HG02571 (cell line): Measurements from ENCODE around the gene ASS1.
"Not testable (repeated sequence)": the region's sequence is repeated elsewhere in the genome, so short reads cannot be mapped to it uniquely, and the experiment has no call there.

ENCODE experiments used
- ATAC-seq: cut with Tn5 transposase; IDR thresholded peaks from one replicate; pipeline ENCODE4 v1.9.1; 2021; ENCODE audit warnings: mild to moderate bottlenecking, moderate library complexity; ENCODE audit not compliant: unreplicated experiment

ASS1 gene

GRCh38 chr9:130444565-130445221, at the start of gene ASS1:
ASS1 (plus strand) TSS chr9:130444961; CDS start chr9:130452229, 7,268 bp downstream.
- no peak for ATAC-seq

- no peak for ATAC-seq
Observed at GRCh38 chr9:130395810-130396435, 48.8 kb upstream of the ASS1 start.

DNA sequence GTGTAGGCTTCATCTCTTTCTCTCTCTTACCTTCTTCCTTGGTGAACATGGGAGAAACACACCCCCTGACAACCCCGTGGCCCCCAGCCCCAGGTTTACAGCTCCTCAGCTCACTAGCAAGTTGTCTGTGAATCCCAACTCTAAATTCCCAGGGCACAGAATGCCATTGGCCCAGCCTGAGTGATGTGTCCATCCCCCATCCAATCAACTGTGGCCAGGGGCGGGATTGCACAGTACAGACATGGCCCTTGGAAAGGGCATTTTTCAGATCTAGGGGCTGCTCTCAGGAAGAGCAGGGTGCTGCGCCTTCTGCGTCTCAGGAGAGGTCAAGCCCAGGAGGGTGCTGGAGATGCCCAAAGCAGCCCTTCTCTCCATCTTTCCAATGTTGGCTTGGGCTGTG, 48.2 kb upstream of the ASS1 start:
- ATAC-seq = no peak

DNA sequence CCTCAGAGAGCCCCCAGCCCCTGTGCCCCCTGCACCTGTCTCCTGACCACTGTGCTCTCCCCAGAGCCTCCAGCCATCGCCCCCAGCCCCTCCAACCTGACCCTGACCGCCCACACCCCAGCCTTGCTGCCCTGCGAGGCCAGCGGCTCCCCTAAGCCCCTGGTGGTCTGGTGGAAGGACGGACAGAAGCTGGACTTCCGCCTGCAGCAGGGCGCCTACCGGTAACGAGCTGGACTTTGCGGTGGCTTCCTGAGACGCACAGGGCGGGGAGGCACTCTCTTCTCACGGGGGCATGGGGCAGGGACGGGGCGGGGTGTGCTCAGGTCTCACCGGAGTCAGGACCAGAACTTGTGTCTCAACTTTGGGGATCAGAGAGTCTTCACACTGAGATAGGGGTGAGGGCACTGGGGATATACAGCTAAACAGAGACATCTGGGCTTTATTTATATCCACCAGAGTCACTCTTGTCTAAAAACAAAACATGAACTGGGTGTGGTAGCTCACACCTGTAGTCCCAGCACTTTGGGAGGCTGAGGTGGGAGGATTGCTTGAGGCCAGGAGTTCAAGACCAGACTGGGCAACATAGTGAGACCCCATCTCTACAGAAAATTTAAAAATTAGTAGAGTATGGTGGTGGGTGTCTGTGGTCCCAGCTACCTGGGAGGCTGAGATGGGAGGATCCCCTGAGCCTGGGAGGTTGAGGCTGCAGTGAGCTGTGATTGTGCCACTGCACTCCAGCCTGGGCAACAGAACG, 46.1 kb upstream of the ASS1 start:
- ATAC-seq = no peak

DNA sequence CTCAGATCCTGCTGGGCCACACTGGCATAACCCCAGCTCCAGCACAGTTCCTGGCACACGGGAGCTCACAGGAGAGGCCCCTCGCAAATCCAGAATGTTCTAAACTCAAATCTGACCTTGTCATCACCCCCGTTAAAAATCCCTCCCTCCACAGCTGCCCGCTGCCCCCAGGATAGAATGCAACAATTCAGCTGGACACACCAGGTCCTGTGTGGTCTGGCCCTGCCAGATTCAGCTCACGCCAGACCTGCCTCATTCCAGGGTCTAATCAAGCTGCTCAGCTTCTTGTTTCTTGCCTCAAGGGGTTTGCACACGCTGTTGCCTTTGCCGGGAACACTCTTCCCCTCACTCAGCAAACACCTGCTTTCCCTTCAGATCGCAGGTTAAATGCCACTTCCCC, 45.0 kb upstream of the ASS1 start:
- no peak for ATAC-seq

GRCh38 chr9:130400870-130401269, 43.9 kb upstream of the ASS1 start:
- no peak for ATAC-seq

DNA sequence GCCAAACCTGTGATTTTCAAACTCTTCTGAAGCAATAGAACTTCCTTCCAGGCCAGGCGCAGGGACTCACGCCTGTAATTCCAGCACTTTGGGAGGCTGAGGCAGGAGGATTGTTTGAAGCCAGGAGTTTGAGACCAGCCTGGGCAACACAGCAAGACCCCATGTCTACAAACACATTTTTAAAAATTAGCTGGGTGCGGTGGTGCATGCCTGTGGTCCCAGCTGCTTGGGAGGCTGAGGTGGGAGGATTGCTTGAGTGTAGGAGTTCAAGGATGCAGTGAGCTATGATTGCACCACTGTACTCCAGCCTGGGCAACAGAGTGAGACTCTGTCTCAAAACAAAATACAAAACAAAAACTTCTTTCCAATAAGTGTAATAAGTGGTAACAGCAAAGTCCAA, 43.0 kb upstream of the ASS1 start:
- not testable (repeated sequence) for ATAC-seq

DNA sequence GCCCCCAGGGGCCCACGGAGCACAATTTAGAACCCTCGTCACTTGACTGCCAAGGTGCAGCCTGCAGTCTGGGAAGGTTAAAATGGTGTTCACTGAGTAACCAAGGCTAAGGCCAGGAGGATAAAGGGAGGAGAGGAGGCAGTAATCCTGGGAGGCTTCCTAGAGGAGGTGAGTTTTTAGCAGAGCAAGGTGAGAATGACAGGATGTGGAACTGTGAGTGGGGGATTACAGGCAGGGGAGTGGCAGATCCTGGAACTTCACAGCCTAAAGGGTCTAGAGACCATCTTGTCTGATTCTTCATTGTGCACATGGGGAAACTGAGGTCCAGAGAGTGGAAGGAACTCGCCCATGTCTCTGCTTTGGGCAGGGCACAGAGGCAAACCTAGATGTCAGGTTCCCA, 42.5 kb upstream of the ASS1 start:
- ATAC-seq = no peak

DNA sequence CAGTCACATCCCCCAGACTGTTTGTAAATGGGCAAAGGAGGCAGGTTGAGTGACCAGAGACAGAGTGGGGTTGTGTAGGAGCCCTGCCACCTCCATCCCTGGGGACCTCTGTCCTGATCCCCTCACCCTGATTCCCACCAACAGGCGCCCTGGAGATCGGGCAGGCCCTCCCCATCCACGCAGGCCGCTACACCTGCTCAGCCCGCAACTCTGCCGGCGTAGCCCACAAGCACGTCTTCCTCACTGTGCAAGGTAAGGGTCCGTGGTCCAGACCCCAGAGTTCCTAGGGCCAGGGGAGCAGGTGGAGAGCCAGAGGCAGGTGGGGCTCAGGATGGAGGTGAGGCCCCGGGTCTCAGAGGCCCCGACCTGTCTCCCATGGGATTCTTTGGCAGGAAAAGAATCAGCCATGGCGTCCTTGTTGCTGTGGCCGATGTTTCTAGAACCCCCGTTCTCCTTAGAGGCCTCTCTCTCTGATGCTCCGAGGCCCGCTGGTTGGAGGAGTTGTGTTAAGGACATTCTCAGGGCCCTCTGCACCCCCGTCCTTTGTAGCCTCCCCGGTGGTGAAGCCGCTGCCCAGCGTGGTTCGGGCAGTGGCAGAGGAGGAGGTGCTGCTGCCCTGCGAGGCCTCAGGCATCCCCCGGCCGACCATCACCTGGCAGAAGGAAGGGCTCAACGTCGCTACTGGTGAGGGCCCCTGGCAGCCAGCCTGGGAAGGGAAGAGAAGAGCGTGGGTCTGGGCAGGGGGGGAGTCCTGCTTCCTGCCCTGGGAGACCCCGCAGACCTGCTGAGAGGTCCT, 41.9 kb upstream of the ASS1 start:
- ATAC-seq = no peak

- no peak for ATAC-seq
Observed at GRCh38 chr9:130405657-130406257, 39.0 kb upstream of the ASS1 start.

GRCh38 chr9:130406278-130406895, 38.4 kb upstream of the ASS1 start:
- no peak for ATAC-seq

DNA sequence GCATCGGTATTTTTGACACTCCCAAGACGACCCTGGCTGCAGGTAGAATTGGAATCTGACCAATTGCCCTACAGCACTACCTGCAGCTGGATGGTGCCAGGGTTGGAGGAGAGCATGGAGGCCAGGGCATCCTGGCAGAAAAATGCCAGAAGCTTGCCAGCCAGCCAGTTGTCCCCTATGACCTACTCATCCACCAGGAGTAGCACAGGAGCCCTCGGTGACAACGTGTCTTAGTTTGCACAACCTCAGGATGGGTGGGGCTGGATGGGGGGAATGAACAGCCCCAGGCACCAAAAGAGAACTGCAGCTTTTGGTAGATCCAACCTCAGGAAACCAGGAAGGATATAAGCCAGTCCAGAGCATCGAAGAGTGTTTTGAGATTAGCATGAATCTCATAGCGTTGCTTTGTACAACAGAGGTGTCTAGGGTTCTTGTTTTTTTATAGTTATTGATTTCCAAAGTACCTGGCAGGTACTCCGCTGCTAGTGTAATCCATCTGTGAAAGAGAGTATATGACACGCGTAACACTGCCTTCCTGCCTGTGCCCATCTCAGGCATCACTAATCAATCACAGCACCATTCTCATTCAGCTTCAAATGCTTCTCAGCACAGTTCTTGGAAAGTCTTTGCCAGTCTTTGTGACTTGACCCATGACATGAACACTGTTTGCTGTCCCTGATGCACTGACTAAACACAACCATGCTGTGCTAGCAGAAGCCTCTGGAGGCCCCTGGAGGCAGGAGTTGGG, 36.7 kb upstream of the ASS1 start:
- ATAC-seq = no peak

DNA sequence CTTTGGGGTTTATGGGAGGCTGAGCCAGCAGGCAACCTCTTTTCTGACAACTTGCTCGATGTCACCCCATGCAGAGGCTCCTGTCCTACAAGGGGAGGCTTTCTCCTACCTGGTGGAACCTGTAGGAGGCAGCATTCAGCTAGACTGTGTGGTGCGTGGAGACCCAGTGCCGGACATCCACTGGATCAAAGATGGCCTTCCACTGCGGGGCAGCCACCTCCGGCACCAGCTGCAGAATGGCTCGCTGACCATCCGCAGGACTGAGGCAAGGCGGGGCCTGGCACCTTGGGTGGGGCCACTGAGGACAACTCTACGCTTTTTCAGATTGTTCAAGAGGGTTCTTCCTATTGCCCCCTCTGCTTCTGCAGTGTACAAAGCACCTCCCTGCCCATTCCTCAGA, 36.1 kb upstream of the ASS1 start:
- no peak for ATAC-seq

GRCh38 chr9:130409246-130409645, 35.5 kb upstream of the ASS1 start:
- no peak for ATAC-seq

GRCh38 chr9:130410443-130410842, 34.3 kb upstream of the ASS1 start:
- ATAC-seq = no peak

DNA sequence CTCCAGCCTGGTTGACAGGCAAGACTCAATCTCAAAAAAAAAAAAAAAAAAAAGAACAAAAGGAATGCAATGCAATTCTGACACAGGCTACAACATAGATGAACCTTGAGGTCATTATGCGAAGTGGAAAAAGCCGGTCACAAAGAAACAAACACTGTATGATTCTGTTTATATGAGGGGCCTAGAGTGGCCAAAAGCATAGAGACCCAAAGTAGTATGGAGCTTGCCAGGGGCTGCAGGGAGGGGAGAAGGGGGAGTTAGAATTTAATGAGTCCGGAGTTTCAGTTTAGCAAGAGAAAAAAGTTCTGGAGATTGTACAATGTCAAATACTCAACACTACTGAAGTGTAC, 33.2 kb upstream of the ASS1 start:
- no peak for ATAC-seq

- ATAC-seq = no peak
Observed at GRCh38 chr9:130414081-130414731, 30.6 kb upstream of the ASS1 start.

DNA sequence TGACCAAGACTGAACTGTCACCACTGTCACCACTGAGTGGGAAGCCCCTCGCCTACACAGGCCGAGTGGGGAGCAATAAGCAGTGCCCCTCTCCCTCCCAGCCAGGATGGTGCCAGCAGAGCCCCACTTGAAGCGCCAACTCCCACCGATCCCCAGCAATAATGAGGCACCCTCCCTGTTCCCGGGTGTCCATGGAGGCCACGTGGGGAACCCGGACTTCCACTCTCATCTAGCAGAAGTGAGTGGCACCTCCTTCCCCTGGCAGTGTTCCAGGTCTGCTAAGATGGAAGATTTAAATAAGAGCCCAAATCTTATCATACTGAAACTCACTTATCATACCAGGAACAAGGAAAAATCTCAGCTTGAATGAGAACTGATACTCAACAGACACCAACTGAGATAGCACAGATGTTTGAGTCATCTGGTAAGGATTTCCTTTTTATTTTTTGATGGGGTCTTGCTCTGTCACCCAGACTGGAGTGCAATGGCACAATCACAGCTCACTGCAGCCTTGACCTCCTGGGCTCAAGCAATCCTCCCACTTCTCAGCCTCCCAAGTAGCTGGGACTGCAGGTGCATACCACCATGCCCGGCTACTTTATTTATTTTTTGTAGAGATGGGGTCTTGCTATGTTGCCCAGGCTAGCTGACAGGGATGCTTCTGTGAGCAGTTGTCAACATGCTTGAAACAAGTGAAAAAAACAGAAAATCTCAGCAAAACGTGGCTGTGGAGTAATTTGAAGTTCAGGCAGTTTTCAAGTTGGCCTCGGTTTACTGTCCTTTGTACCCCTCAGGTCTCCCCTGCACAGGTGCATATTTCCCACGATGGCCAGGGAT, 29.6 kb upstream of the ASS1 start:
- no peak for ATAC-seq

DNA sequence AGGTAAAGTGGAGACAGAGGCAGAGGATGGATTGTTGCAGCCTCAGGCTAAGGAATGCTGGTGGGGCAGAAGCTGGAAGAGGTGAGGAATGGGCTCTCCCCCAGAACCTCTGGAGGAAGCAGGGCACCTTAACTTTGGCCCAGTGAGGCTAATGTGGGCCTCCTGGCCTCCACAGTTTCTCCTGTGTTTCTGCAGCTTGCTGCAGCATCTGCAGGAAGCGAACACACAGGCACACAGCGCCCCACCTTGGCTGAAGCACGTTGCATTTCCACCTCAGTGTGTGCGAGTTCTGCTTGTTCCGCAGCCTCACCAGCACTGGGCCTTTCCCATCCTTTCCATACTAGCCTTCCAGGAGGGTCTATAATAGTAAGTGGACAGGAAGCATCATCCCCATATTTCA, 27.2 kb upstream of the ASS1 start:
- ATAC-seq = no peak
